ENCODE measurements around the gene CD164L2. TPM values are rescaled to one million over a fixed set of nuclear protein-coding genes. Genes with fewer than 3 reads are reported as not detected.

The CD164L2 gene
- total RNA-seq, 1 experiment from 2014 or later: not detected

DNA sequence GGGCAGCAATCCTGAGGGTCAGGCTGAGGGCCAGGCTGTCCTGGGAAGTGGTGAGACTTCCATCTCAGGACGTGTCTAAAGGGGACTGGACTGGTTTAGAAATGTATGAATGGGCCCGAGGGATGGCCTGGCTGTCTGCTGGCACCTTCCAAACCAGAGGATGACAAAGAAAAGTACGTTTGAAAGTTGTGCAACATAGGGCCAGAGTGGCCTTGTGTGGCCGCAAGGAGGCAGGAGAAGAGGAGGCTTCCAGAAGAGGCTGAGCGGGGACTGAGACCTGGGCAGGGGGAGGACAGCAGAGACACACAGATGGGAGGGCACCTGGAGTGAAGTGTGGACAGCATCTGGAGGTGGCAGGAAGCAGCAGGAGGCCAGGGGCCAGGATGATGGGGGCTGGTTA is 43.9 kb downstream of the CD164L2 start:
- in situ Hi-C loops (cut with HindIII; ENCODE audit: low pct_unique_long_range_greater_than_20kb, low sequenced_read_pairs): no loop called here
- no peak for DNase-seq (ENCODE audit: low read depth)

DNA sequence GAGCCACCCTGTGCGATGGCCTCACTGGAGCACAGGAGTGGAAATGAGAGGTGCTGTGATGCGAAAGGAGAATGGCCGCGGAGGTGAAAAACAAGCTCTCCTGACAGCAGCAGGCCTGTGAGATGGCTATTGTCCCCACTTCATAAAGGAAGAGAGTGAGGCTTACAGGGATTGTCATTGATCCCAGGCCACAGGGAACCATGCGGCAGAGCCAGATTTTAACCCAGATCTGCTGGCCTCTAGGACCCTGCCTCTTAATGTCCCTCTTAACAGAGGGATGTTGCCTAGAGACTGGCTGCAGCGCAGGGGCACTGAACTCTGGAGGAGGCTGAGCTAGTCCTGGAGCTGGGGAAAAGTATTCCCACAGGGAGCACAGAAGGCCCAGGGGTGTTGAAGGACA is 44.4 kb downstream of the CD164L2 start:
- DNase-seq (ENCODE audit: low read depth): no peak
- in situ Hi-C loops (cut with HindIII; ENCODE audit: low pct_unique_long_range_greater_than_20kb, low sequenced_read_pairs): no loop called here

DNA sequence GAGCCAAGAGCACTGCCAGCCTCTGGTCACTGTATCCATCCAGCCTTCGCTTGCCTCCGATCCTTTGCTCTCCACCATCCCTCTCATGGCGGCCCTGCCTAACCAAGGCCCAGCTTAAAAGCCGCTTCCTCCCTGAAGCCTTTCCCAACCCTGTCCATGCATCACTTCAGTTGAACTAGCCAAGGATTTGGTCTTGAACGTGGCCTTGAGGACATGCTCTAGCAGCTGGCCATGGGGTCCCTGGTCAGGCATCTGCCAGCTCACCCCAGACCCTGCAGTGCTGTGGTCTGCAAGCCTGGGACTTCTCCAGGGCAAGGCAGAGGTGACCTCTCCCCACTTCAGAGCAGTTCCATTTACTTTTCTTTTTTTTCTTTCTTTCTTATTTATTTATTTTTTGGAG is 46.4 kb downstream of the CD164L2 start:
- in situ Hi-C loops (cut with HindIII; ENCODE audit: low pct_unique_long_range_greater_than_20kb, low sequenced_read_pairs): no loop called here
- DNase-seq (ENCODE audit: low read depth): no peak

DNA sequence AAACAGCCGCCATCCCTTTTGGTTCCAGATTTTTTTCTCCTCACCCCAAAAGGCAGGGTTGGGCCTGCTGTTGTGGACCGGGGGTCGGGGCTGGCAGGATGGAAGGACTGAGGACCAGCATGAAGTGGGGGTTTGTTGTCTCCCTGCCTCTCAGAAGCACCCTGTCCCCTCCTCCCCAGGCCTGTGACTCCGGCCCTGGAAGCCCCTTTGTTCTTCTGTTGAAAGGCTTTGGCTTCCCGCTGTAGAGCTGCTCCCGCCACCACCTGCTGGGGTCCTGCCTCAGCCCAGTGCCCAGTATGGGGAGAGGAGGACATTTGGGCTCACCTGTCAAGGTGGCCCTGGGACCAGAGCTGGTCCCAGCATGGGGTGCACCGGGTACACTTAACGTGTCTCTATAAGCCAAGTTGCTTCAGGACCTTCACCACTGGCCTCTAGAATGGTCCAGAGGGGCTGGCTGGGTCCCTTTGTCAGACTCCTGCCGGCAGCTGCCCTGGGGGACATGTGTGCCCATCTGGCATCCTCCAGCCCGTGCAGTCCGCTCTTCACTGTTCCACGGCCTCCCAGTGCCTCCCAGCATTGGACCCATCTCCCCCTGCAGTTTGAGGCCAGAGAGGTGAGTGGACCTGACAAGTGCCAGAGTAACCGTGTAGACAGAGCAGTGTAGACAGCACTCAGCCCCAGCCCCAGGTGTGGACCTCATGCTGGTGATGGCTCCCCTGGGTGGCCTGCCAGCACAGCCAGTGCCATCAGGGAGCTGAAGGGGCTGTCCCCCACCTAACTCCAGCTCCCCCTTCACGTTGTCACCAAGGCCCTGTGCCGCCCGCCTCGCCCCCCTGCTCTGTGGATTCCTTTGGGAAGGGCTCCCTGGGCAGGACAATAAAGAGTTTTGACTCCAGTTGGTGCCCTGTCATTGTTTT is 47.4 kb downstream of the CD164L2 start:
- in situ Hi-C loops (cut with HindIII; ENCODE audit: low pct_unique_long_range_greater_than_20kb, low sequenced_read_pairs): no loop called here

GRCh38 chr1:27333717-27334279 is 49.3 kb downstream of the CD164L2 start:
- in situ Hi-C loops (cut with HindIII; ENCODE audit: low pct_unique_long_range_greater_than_20kb, low sequenced_read_pairs): no loop called here

More for the DNA sequence above, 47.4 kb downstream of the CD164L2 start:
- DNase-seq (ENCODE audit: low read depth): no peak

DNA sequence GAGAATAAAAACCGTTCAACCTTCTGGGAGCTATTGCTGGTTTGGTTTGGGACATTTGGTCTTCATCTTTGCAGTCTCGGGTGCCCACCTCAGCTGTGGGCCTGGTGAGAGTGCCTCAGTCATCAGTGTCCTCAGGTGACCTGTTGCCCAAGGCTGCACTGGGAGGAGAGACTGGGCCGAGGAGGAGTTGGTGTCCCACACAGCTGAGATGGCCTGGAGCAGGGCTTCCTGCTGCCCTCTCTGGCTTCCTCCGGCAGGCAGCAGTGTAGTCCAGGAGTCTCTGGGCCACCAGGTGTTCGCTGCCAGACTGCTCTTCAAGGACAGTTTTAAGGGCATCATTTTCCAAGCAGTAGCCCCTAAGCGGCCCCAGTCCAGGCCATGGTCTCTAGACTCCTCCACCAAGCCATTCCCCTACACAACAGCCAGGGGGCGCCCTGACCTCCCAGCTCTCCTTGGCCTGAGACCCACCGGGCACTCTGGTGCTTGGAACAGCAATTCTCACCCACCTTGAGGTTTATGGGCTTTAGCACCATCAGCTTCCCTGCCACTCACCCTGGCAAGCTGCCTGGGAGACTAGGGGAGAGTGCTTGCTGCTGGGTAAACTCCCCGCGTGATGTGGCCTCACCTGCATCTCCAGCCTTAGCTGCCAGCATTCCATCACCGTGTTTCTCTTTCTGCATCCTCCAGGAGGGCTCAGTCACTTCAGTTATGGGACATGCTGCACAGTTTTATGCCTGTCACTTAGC is 50.4 kb downstream of the CD164L2 start:
- in situ Hi-C loops (cut with HindIII; ENCODE audit: low pct_unique_long_range_greater_than_20kb, low sequenced_read_pairs): no loop called here
- no peak for DNase-seq (ENCODE audit: low read depth)

More at GRCh38 chr1:27333717-27334279, 49.3 kb downstream of the CD164L2 start:
- no peak for DNase-seq (ENCODE audit: low read depth)

GRCh38 chr1:27331922-27332321 is 51.2 kb downstream of the CD164L2 start:
- in situ Hi-C loops (cut with HindIII; ENCODE audit: low pct_unique_long_range_greater_than_20kb, low sequenced_read_pairs): no loop called here
- no peak for DNase-seq (ENCODE audit: low read depth)

DNA sequence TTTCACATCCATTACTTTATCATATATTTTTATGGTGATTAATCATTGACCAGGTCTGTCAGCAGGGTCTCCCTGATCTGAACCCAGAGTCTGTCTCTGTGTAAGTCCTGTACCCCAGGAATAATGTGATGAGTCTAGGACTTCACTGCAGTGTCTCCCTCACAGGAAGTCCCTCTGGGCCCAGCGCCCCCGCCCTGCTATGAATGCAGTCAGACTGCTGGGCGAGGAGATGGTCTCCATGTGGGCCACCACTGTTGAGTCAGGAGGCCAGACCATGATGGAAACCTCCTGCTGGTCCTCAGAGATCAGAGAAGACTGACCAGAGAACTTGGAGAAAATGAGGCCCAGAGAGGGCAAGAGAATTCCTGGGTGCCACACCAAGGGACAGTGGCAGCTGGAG is 51.7 kb downstream of the CD164L2 start:
- in situ Hi-C loops (cut with HindIII; ENCODE audit: low pct_unique_long_range_greater_than_20kb, low sequenced_read_pairs): no loop called here
- no peak for DNase-seq (ENCODE audit: low read depth)

DNA sequence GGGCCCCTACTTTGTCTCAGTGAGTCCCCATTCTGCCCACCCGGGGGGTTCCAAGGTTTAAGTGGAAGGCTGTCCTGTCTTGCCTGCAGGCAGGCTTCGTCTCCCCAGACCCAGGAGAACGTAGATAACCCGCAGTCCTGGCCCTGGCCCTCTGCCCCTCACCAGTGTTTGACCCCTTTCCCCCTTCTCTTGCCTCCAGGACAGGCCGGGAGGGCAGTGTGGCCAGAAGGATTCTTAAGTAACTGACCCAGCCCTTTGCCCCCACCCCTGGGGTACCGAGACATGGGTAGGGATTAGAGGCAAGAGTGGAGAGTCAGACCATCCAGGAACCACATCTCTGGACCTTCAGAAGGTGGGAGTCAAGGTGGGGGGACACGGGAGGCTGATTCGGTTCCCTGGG is 52.3 kb downstream of the CD164L2 start:
- DNase-seq (ENCODE audit: low read depth): no peak
- in situ Hi-C loops (cut with HindIII; ENCODE audit: low pct_unique_long_range_greater_than_20kb, low sequenced_read_pairs): no loop called here

Other genes with a start within 250 kb of the CD164L2 start
- gene SLC9A1, start 228.2 kb downstream of the CD164L2 start, total RNA-seq (2014; rRNA removed; shearing (Covaris generic); ENCODE audit: low replicate concordance): 2.9 and 4.3 TPM in 2 replicates
- 7.0 and 11.6 TPM in 2 replicates for gene WDTC1, start 148.7 kb downstream of the CD164L2 start, total RNA-seq (2014; rRNA removed; shearing (Covaris generic); ENCODE audit: low replicate concordance)
- gene TMEM222, start 61.2 kb downstream of the CD164L2 start, total RNA-seq (2014; rRNA removed; shearing (Covaris generic); ENCODE audit: low replicate concordance): 34.8 and 36.0 TPM in 2 replicates
- 39.3 and 46.3 TPM in 2 replicates for gene SYTL1, start 41.3 kb downstream of the CD164L2 start, total RNA-seq (2014; rRNA removed; shearing (Covaris generic); ENCODE audit: low replicate concordance)
- 15.2 and 18.8 TPM in 2 replicates for gene MAP3K6, start 16.4 kb downstream of the CD164L2 start, total RNA-seq (2014; rRNA removed; shearing (Covaris generic); ENCODE audit: low replicate concordance)
- gene FCN3, start 8.5 kb downstream of the CD164L2 start, total RNA-seq (2014; rRNA removed; shearing (Covaris generic); ENCODE audit: low replicate concordance): not detected in 2 replicates
- 1.7 TPM in 1 of 2 replicates, not detected in the other for gene GPR3, start 9.3 kb upstream of the CD164L2 start, total RNA-seq (2014; rRNA removed; shearing (Covaris generic); ENCODE audit: low replicate concordance)
- 17.3 and 18.7 TPM in 2 replicates for gene WASF2, start 106.8 kb upstream of the CD164L2 start, total RNA-seq (2014; rRNA removed; shearing (Covaris generic); ENCODE audit: low replicate concordance)
- 0.32 and 0.41 TPM in 2 replicates for gene AHDC1, start 220.8 kb upstream of the CD164L2 start, total RNA-seq (2014; rRNA removed; shearing (Covaris generic); ENCODE audit: low replicate concordance)

Measured in Caki2 (cell line).